T-helper 1 cell (primary cell): ENCODE results near the gene PCDHGA7.
A peak's percentile ranks its signal among the peaks of the same experiment; 100 is the strongest.
"Not testable (repeated sequence)": the region's sequence is repeated elsewhere in the genome, so short reads cannot be mapped to it uniquely, and the experiment has no call there.

ENCODE experiments used
- DNase-seq, 5 donors: peaks; one replicate each; pipeline ENCODE4 v3.0.0-alpha.2; 2012 to 2020

Gene PCDHGA7

DNA sequence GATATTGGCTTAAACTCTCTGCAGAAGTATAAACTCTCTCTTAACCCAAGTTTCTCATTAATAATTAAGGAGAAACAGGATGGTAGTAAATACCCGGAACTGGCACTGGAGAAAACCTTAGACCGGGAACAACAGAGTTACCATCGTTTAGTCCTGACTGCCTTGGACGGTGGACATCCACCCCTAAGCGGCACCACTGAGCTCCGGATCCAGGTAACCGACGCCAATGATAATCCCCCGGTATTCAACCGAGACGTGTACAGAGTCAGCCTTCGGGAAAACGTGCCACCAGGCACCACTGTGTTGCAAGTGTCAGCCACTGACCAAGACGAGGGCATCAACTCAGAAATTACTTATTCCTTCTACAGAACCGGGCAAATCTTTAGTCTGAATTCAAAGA is 16.1 kb downstream of the PCDHGA7 start:
- no peak for DNase-seq

DNA sequence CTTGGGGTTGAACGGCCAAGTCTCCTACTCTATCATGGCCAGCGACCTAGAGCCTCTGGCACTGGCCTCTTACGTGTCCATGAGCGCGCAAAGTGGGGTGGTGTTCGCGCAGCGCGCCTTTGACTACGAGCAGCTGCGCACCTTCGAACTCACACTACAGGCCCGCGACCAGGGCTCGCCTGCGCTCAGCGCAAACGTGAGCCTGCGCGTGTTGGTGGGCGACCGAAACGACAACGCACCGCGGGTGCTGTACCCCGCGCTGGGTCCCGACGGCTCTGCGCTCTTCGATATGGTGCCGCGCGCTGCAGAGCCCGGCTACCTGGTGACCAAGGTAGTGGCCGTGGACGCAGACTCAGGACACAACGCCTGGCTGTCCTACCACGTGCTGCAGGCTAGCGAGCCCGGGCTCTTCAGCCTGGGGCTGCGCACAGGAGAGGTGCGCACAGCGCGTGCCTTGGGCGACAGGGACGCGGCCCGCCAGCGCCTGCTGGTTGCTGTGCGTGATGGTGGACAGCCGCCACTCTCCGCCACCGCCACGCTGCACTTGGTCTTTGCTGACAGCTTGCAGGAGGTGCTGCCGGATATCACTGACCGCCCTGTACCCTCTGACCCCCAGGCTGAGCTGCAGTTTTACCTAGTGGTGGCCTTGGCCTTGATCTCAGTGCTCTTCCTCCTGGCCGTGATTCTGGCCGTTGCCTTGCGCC is 17.2 kb downstream of the PCDHGA7 start:
- no peak for DNase-seq

GRCh38 chr5:141402553-141403243 is 20.2 kb downstream of the PCDHGA7 start, which contains the start of gene PCDHGA9:
PCDHGA9 (plus strand) TSS chr5:141402778; CDS start chr5:141402953, 175 bp downstream.
- DNase-seq = no peak

DNA sequence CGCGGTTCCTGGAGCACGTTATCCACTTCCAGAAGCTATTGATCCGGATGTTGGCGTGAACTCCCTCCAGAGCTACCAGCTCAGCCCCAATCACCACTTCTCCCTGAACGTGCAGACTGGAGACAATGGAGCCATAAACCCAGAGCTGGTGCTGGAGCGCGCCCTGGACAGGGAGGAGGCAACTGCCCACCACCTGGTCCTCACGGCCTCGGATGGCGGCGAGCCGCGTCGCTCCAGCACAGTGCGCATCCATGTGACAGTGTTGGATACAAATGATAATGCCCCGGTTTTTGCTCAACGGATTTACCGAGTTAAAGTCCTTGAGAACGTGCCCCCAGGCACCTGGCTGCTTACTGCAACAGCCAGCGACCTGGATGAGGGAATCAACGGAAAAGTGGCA is 20.8 kb downstream of the PCDHGA7 start:
- no peak for DNase-seq

DNA sequence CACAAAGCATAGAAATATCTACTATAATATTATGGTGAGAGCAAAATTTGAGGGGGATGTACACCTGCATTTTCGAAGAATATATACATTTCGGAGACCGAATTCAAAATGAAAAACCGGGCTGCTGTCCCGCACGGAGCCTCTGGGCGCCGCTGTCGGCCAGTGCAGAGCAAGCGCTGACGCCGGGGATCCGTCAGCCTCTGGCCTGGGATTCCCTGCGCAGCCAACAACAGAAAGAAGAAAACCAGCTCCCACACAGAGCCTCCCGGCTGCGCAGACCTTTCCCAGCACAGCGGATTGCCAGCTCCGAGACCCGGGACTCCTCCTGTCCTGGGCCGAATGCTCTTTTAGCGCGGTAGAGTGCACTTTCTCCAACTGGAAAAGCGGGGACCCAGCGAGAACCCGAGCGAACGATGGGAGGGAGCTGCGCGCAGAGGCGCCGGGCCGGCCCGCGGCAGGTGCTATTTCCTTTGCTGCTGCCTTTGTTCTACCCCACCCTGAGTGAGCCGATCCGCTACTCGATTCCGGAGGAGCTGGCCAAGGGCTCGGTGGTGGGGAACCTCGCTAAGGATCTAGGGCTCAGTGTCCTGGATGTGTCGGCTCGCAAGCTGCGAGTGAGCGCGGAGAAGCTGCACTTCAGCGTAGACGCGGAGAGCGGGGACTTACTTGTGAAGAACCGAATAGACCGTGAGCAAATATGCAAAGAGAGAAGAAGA is 25.4 kb downstream of the PCDHGA7 start, which contains the start of gene PCDHGB6:
PCDHGB6 (plus strand) TSS at position 232 of the 716 bp plus-strand sequence; CDS start at position 414, 182 bp downstream.
- peak in 2 of 5 donors; percentile 23 to 25 for DNase-seq

DNA sequence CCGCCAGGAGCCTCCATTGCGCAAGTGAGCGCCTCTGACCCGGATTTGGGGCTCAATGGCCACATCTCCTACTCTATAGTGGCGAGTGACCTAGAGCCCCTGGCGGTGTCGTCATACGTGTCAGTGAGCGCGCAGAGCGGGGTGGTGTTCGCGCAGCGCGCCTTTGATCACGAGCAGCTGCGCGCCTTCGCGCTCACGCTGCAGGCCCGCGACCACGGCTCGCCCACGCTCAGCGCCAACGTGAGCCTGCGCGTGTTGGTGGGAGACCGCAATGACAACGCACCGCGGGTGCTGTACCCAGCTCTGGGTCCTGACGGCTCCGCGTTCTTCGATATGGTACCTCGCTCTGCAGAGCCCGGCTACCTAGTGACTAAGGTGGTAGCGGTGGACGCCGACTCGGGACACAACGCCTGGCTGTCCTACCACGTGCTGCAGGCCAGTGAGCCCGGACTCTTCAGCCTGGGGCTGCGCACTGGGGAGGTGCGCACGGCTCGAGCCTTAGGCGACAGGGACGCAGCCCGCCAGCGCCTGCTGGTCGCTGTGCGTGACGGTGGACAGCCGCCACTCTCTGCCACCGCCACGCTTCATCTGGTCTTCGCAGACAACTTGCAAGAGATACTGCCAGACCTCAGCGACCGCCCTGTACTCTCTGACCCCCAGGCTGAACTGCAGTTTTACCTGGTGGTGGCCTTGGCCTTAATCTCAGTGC is 27.2 kb downstream of the PCDHGA7 start:
- no peak for DNase-seq

DNA sequence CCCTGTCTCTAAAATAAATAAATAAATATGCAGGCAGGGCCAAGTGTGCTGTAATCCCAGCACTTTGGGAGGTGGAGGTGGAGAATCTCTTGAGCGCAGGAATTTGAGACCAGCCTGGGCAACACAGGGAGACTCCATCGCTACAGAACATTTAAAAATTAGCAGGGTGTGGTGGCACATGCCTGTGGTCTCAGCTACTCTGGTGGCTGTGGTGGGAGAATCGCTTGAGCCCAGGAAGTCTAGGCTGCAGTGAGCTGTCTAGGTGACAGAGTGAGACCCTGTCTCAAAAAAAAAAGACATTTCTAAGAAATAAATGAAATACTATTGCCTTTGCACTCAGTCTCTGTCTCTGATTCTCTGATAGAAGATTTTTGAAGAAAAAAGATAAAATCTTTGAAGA is 29.0 kb downstream of the PCDHGA7 start:
- no peak for DNase-seq

DNA sequence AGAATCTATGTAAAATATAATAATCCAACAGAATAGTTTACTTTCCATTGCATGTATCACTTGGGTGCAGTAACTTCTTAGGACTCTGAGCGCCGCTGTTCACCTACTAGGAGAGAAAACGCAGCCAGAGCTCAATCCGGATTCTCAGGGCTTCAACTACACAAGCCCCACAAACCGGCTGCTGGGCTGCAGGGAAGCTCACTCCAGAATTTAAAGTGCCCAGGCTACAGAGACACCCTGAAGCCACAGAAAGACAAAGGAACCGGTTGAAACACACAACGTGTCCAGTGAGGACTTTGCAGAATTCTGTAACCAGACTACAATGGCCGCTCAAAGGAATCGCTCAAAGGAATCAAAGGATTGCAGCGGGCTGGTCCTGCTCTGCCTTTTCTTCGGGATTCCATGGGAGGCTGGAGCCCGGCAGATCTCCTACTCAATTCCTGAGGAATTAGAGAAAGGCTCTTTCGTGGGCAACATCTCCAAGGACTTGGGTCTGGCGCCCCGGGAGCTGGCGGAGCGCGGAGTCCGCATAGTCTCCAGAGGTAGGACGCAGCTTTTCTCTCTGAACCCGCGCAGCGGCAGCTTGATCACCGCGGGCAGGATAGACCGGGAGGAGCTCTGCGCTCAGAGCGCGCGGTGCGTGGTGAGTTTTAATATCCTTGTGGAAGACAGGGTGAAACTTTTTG is 30.5 kb downstream of the PCDHGA7 start, which contains the start of gene PCDHGA10:
PCDHGA10 (plus strand) TSS at position 134 of the 686 bp plus-strand sequence; CDS start at position 323, 189 bp downstream.
- peak in 3 of 5 donors; percentile 29 to 56 (median 55) for DNase-seq

GRCh38 chr5:141413540-141414069 is 31.1 kb downstream of the PCDHGA7 start:
- DNase-seq = no peak

- DNase-seq = not testable (repeated sequence)
Observed at GRCh38 chr5:141414548-141415274, 32.2 kb downstream of the PCDHGA7 start.

DNA sequence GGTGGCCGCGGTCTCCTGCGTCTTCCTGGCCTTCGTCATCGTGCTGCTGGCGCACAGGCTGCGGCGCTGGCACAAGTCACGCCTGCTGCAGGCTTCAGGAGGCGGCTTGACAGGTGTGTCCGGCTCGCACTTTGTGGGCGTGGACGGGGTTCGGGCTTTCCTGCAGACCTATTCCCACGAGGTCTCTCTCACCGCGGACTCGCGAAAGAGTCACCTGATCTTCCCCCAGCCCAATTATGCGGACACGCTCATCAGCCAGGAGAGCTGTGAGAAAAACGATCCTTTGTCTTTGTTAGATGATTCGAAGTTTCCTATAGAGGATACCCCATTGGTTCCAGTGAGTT is 32.7 kb downstream of the PCDHGA7 start:
- not testable (repeated sequence) for DNase-seq

GRCh38 chr5:141417494-141418172 is 35.1 kb downstream of the PCDHGA7 start, which contains the start of gene PCDHGB7:
PCDHGB7 (plus strand) TSS chr5:141417677; CDS start chr5:141417860, 183 bp downstream.
- peak in 2 of 5 donors; percentile 31 to 36 for DNase-seq

GRCh38 chr5:141419074-141419880 is 36.7 kb downstream of the PCDHGA7 start:
- no peak for DNase-seq

DNA sequence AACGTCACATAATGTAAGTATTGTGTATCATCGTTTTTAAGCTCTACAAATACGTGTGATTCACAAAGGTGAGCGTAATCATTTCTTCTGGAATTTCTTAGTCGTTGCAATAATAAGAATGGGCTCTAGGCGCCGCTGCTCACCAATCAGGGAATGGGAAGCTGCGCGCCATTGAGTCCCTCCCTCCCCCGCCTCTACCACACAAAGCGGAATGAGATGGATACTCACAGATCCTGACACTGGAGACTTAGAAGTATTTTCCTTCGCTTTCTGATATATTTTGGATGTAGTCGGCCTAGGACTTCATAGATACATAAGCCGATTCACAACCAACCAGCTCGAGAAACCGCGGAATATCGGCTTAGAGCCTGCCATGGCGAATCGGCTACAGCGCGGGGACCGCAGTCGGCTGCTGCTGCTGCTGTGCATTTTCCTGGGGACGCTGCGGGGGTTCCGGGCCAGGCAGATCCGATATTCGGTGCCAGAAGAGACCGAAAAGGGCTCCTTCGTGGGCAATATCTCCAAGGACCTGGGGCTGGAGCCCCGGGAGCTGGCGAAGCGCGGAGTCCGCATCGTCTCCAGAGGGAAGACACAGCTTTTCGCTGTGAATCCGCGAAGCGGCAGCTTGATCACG is 38.4 kb downstream of the PCDHGA7 start, which contains the start of gene PCDHGA11:
PCDHGA11 (plus strand) TSS at position 197 of the 634 bp plus-strand sequence; CDS start at position 374, 177 bp downstream.
- DNase-seq = peak in 2 of 5 donors; percentile 27 to 35

DNA sequence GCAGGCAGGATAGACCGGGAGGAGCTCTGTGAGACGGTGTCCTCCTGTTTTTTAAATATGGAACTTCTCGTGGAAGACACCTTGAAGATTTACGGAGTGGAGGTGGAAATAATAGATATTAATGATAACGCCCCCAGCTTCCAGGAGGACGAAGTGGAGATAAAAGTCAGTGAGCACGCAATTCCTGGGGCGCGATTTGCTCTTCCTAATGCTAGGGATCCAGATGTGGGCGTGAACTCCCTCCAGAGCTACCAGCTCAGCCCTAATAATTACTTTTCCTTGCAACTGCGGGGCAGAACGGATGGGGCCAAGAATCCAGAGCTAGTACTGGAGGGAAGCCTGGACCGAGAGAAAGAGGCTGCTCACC is 38.9 kb downstream of the PCDHGA7 start:
- DNase-seq = no peak

GRCh38 chr5:141422742-141423291 is 40.3 kb downstream of the PCDHGA7 start:
- DNase-seq = no peak

DNA sequence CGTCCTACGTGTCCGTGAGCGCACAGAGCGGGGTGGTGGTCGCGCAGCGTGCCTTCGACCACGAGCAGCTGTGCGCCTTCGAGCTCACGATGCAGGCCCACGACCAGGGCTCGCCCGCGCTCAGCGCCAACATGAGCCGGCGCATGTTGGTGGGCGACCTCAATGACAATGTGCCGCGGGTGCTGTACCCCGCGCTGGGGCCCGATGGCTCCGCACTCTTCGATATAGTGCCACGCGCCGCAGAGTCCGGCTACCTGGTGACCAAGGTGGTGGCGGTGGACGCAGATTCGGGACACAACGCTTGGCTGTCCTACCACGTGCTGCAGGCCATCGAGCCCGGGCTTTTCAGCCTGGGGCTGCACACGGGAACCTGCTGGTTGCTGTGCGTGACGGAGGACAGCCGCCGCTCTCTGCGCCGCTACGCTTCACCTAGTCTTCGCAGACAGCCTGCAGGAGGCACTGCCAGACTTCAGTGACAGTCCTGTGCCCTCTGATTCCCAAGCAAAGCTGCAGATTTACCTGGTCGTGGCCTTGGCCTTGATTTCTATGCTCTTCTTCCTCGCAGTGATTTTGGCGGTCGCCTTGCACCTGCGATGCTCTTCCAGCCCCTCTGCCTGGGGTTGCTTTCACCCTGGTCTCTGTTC is 45.4 kb downstream of the PCDHGA7 start:
- DNase-seq = no peak
